SH-SY5Y (cell line): ENCODE data around the gene CFAP47.

Source experiments
- GATA2 ChIP-seq: IDR thresholded peaks from 2 replicates; pipeline ENCODE4 v1.6.1; 2011; ENCODE audit warnings: mild to moderate bottlenecking, low read depth, low read length
- GATA3 ChIP-seq: IDR thresholded peaks from 2 replicates; pipeline ENCODE4 v1.6.1; 2011; ENCODE audit warnings: low read depth, mild to moderate bottlenecking, low read length, moderate library complexity

The CFAP47 gene

GRCh38 chrX:36414056-36414455, 494.5 kb downstream of the CFAP47 start:
- no peak for TF ChIP-seq GATA3
- no peak for TF ChIP-seq GATA2

GRCh38 chrX:36422368-36422767, 502.8 kb downstream of the CFAP47 start:
- TF ChIP-seq GATA2 (no peak), GATA3 (no peak)

DNA sequence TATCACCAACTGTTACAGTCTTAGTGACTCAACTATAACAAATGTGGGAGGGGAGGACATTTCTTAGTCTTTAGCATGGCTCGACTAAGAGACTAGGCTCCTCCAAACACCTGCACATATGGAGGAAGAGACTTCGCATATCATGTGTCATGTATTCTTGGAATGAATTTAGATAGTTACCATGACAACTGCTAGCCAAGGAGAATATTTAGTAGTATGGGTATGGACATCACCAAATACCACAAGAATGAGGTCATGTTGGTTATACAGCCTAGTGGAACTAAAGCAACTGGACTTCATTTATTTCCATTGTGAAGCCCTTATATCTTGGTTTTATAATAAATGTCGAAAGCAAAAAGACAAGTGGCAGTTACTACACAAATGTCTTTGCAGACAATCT, 512.3 kb downstream of the CFAP47 start:
- TF ChIP-seq GATA3, result no peak
- TF ChIP-seq GATA2, result no peak

DNA sequence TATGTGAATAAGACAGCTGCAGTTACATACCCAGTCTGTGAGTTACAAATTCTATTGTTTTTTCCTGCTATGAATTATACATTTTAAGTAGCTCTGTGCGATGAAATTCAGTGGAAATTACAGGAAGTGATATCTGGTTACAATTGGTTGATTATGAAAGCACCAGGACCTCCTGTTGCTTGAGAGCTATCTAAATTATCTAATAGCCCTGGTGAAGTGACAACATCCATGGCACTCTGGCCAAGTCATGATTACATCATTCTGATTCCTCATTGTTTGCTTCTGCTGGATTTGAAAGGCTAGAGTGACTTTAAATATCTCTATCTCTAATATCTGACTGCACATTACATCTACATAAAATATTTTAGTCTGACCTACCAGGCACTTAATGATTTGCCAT, 515.0 kb downstream of the CFAP47 start:
- TF ChIP-seq GATA3, result no peak
- TF ChIP-seq GATA2, result no peak
